GM13977 (cell line): ENCODE results near the gene LRIT1.

ENCODE experiments used
- DNase-seq: peaks from one replicate; pipeline ENCODE4 v3.0.0; 2012; ENCODE audit warnings: low spot score
- in situ Hi-C: fragments of 300-500 bp; cut with MboI; formaldehyde crosslinking; loops from one replicate; pipeline ENCODE4 v1.12.0; 2022; ENCODE audit warnings: low sequenced_read_pairs, low pct_unique_long_range_greater_than_20kb, mixed read lengths, inconsistent platforms; ENCODE audit not compliant: unreplicated experiment
- TF ChIP-seq, protein P1 (sequence below): IDR thresholded peaks from 2 replicates; pipeline ENCODE4 v1.5.1; 2012; ENCODE audit warnings: mild to moderate bottlenecking, control low read depth; ENCODE audit not compliant: insufficient read depth; ENCODE audit errors: extremely low read depth, missing control alignments

Gene LRIT1

DNA sequence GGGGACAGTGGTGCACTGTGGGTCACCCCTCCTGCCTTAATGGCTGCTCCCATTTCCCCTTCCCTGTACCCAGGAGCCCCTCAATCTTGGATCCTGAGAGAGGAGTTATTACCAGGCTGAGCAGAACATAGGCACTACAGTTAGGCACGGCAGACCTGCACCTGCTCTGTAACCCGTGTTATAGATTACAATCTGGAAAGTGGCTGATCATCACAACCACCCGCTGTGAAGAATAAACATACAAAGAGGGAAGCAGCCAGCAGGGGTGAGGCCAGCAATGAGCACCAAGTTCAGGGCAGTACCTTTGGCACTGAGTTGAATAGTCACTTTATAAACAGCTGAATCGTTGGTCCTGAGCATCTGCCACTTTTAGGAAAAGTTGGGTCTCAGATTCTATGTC is 45.3 kb downstream of the LRIT1 start:
- in situ Hi-C loops: no loop called here
- no peak for DNase-seq
- TF ChIP-seq, protein P1, sequence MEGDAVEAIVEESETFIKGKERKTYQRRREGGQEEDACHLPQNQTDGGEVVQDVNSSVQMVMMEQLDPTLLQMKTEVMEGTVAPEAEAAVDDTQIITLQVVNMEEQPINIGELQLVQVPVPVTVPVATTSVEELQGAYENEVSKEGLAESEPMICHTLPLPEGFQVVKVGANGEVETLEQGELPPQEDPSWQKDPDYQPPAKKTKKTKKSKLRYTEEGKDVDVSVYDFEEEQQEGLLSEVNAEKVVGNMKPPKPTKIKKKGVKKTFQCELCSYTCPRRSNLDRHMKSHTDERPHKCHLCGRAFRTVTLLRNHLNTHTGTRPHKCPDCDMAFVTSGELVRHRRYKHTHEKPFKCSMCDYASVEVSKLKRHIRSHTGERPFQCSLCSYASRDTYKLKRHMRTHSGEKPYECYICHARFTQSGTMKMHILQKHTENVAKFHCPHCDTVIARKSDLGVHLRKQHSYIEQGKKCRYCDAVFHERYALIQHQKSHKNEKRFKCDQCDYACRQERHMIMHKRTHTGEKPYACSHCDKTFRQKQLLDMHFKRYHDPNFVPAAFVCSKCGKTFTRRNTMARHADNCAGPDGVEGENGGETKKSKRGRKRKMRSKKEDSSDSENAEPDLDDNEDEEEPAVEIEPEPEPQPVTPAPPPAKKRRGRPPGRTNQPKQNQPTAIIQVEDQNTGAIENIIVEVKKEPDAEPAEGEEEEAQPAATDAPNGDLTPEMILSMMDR: no peak

- no peak for DNase-seq
- TF ChIP-seq, protein P1: no peak
- in situ Hi-C loops: no loop called here
Measured at GRCh38 chr10:84195044-84195830, 46.1 kb downstream of the LRIT1 start.

- TF ChIP-seq, protein P1: no peak
- in situ Hi-C loops: no loop called here
- DNase-seq: peak; percentile 81
Measured at GRCh38 chr10:84194424-84195043, 46.8 kb downstream of the LRIT1 start, which contains the start of gene CDHR1. Gene CDHR1 (plus strand): TSS chr10:84194537. CDS start chr10:84194761, 224 bp downstream.

DNA sequence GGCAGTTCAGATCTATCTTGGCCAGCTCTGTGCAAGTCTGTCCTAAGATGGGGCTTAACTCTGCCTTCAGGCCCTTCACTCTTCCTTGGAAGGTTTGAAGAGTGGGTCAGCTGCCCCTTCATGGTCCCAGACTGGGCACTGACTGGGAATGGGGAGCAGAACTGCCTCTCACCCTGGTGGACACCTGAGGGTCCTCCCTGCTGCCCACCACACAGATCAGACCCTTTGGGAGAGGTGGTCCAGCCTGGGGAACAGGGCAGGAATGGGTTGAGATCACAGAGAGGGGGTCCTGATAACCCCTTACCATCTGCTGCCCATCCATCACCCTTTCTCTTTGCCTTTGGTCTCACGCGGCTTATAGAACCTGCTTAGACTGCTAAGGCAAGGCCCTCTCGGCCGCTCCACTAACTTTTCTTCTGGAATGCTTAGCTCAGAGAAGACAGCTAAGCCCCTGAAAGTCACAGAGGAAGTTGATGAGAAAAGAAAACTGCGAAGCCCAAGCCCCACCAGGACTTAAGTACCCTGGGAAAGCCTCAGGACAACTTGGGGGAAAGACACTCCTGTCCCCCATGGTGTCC is 47.4 kb downstream of the LRIT1 start:
- in situ Hi-C loops: no loop called here
- TF ChIP-seq, protein P1: no peak
- DNase-seq: no peak

- in situ Hi-C loops: no loop called here
Measured at GRCh38 chr10:84193327-84193726, 48.0 kb downstream of the LRIT1 start.

GRCh38 chr10:84191106-84191505 is 50.2 kb downstream of the LRIT1 start:
- in situ Hi-C loops: no loop called here
- DNase-seq: no peak
- TF ChIP-seq, protein P1: no peak

More at GRCh38 chr10:84193327-84193726, 48.0 kb downstream of the LRIT1 start:
- no peak for DNase-seq
- TF ChIP-seq, protein P1: no peak
